ENCODE results near the gene CXCL8.

- no peak for TF ChIP-seq POLR2AphosphoS5 (IDR thresholded peaks at IDR 0.05; ENCODE audit: low read depth, low read length)
- no peak for TF ChIP-seq REST (IDR thresholded peaks at IDR 0.05; ENCODE audit: insufficient read depth in 1 of 2, low read depth in 2 of 2, low read length in 2 of 2)
These were observed 10.8 kb downstream of the CXCL8 start for GRCh38 chr4:73751166-73751565.
